Activated T-helper 2 cell treated with anti-CD3 and anti-CD28 coated beads, Interferon-gamma antibody, Interleukin-2, Interleukin-4, amounts not matched to agents 10 μg/mL and 5 μg/mL and 100 μg/mL, durations not matched to agents 14 hours and 24 hours and 36 hours (primary cell): Measurements from ENCODE around the gene PACS2. TPM values are rescaled to one million over a fixed set of nuclear protein-coding genes. Genes with fewer than 3 reads are reported as not detected.

Experiments used
- DNase-seq: peaks from one replicate; pipeline ENCODE4 v3.0.0; 2021; ENCODE audit warnings: low spot score
- H3K27ac Mint-ChIP-seq: one replicate; pipeline ENCODE4 v1.8.0; 2021; ENCODE audit warnings: mixed read lengths
- H3K27me3 Mint-ChIP-seq: one replicate; pipeline ENCODE4 v1.8.0; 2021; ENCODE audit warnings: low read depth, mixed read lengths
- H3K36me3 Mint-ChIP-seq: one replicate; pipeline ENCODE4 v1.8.0; 2021; ENCODE audit warnings: low read depth, mixed read lengths
- H3K4me1 Mint-ChIP-seq: one replicate; pipeline ENCODE4 v1.8.0; 2021; ENCODE audit warnings: low read depth, mixed read lengths
- H3K4me3 Mint-ChIP-seq: one replicate; pipeline ENCODE4 v1.8.0; 2021; ENCODE audit warnings: low read depth, mild to moderate bottlenecking, moderate library complexity, mixed read lengths
- H3K9me3 Mint-ChIP-seq: one replicate; pipeline ENCODE4 v1.8.0; 2021; ENCODE audit warnings: mixed read lengths
- intact Hi-C: fragments of 100-400 bp; cut with micrococcal nuclease; formaldehyde crosslinking; loops from one replicate; pipeline ENCODE4 v1.15.1; 2023
- total RNA-seq: library from RNA; stranded (reverse); gene quantifications from 2 replicates; pipeline ENCODE4 v1.2.3, GENCODE V29; 2022

PACS2 gene
- total RNA-seq, 1 donor from 2014 or later = 35.2 TPM

DNA sequence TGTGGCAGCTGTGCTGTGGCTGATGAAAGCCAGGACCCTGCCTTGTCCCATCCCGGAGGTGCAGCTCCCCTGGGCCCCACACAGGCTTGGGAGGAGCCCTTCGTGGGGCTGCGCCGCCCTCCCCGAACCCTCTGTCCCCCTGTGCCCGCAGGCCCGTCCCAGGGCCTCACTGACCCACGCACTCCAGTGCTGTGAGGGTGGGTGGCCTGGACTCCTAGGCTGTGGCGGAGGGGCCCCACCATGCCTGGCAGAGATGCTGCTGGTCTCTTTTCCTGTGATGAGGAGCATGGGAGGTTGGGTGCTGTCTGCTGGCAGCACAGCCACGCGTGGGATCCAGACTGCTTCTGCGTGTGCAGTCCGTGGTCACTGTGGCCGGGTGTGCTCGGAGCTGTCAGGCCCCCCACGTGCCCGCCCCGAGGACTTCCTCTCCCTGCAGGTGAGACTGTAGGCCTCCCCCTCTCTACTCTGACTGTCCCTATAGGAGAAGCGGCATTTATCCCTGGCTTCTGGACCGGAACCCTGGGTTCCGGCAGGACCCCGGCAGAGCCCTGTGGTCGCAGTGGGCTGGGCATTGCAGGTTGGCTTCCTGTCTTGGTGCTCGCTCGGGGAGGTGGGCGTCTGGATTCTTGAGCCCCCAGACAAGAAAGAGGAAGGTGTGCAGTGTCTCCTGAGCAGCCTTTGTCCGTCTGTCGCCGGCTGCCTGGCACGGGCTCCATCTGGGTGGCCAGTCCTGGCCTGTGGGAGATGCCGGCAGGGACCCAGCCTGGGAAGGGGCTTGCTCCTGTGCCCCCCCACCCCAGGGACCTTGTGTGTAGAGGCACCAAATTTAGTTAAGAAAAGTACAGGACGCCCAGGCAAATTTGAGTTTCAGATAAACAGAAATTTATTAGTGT lies 107.4 kb downstream of the PACS2 start:
- H3K36me3 Mint-ChIP-seq = peaks cover 25% of the 10 kb centered on the region
- intact Hi-C loops = no loop called here
- peaks cover 11% of the 10 kb centered on the region for H3K4me1 Mint-ChIP-seq
- H3K9me3 Mint-ChIP-seq = no peaks in the 10 kb centered on the region
- no peak for DNase-seq
- peak overlapping the region; percentile 93 for H3K27ac Mint-ChIP-seq
- peak overlapping the region; percentile 93 for H3K4me3 Mint-ChIP-seq
- no peaks in the 10 kb centered on the region for H3K27me3 Mint-ChIP-seq

- peaks cover 11% of the 10 kb centered on the region for H3K4me1 Mint-ChIP-seq
- intact Hi-C loops = no loop called here
- no peaks in the 10 kb centered on the region for H3K9me3 Mint-ChIP-seq
- DNase-seq = no peak
- H3K27me3 Mint-ChIP-seq = no peaks in the 10 kb centered on the region
- peaks cover 32% of the 10 kb centered on the region for H3K36me3 Mint-ChIP-seq
- H3K4me3 Mint-ChIP-seq = no peak overlapping the region
- peak overlapping the region; percentile 22 for H3K27ac Mint-ChIP-seq
Measured at GRCh38 chr14:105422695-105423487, 108.3 kb downstream of the PACS2 start.

- Mint-ChIP-seq H3K36me3 (peaks cover 37% of the 10 kb centered on the region), H3K4me3 (no peak overlapping the region), H3K4me1 (peaks cover 11% of the 10 kb centered on the region), H3K27ac (no peak overlapping the region), H3K27me3 (no peaks in the 10 kb centered on the region), H3K9me3 (no peaks in the 10 kb centered on the region)
- intact Hi-C loops = no loop called here
- DNase-seq = no peak
Measured at GRCh38 chr14:105423488-105424195, 109.1 kb downstream of the PACS2 start.

DNA sequence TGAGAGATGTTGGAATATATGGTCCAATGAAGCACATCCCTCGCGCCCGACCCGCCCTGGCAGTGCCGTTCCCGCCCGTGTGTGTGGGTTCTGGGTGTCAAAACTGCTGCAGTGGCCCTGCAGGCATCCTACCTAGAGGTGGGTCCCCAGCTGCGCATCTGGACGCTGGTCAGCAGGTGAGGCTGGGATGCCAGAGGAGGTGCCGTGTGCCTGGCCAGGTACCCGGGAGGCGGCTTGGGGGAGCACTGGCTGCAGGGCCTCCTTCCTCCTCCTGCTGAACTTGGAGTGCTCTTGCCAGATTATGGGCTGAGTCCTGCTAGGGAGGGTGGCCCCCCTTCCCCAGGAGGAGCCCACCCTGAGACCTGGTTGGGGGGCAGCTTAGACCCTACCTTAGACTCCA lies 110.3 kb downstream of the PACS2 start:
- Mint-ChIP-seq H3K9me3 (no peaks in the 10 kb centered on the region), H3K4me1 (peaks cover 11% of the 10 kb centered on the region), H3K4me3 (no peak overlapping the region), H3K27me3 (no peaks in the 10 kb centered on the region), H3K36me3 (peaks cover 40% of the 10 kb centered on the region), H3K27ac (no peak overlapping the region)
- intact Hi-C loops = no loop called here
- no peak for DNase-seq

DNA sequence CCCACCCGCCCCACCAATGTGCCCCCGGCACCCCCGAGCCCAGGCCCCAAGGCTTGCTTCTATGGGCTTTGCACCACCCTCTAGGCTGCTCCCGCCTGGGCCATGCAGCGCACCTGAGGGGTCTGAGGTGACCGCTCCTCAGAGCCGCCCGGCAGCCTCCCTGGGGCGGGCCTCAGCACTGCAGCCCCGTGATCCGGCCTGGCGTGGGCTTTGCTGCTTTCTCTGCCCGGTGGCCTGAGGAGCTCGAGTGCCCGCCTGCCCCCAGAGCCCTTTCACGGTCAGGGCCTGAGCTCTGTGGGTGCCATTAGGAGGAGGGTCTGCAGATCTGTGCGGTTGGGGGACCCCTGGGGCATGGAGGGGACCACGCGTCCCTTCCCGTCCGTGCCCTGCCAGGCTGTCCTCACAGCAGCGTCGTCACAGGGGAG lies 111.3 kb downstream of the PACS2 start:
- Mint-ChIP-seq H3K27ac (no peak overlapping the region), H3K4me1 (peaks cover 11% of the 10 kb centered on the region), H3K36me3 (peaks cover 48% of the 10 kb centered on the region), H3K4me3 (no peak overlapping the region), H3K27me3 (no peaks in the 10 kb centered on the region), H3K9me3 (no peaks in the 10 kb centered on the region)
- DNase-seq = no peak
- intact Hi-C loops = no loop called here

DNA sequence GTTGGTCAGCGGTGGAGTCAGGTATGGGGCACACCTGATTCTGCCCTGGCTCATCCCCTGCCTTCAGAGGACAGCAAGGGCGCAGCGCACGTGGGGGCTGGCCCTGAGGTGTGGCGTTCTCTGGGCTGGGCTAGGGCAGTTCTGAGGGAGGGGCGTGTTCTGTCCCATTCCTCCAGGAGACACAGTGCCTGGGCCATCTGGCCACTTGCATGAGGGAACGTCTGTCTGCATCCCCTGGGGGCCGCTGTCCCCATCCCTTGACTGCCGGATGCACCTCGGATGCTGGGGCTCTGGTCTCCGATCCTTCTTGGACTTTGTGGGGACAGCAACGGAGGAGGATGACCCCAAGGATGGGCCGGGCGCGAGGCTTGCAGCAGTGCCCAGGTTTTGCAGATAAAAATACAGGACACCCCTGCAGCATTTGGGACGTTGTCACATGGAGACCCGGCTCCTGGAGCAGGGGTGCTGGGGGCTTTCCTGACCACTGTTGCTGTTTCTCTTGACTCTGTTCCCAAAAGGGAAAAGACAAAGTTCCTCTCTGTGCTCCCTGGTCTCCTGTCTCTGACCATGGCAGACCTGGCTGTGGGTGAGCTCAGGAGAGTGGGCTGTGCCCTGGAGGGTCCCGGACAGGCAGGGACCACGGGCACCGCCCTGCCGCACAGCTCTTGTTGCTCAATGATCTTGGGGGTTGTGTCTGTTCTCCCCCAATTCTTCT lies 112.0 kb downstream of the PACS2 start:
- H3K36me3 Mint-ChIP-seq = peaks cover 53% of the 10 kb centered on the region
- intact Hi-C loops = no loop called here
- H3K27me3 Mint-ChIP-seq = no peaks in the 10 kb centered on the region
- peaks cover 11% of the 10 kb centered on the region for H3K4me1 Mint-ChIP-seq
- H3K9me3 Mint-ChIP-seq = no peaks in the 10 kb centered on the region
- no peak overlapping the region for H3K27ac Mint-ChIP-seq
- no peak overlapping the region for H3K4me3 Mint-ChIP-seq
- DNase-seq = no peak

DNA sequence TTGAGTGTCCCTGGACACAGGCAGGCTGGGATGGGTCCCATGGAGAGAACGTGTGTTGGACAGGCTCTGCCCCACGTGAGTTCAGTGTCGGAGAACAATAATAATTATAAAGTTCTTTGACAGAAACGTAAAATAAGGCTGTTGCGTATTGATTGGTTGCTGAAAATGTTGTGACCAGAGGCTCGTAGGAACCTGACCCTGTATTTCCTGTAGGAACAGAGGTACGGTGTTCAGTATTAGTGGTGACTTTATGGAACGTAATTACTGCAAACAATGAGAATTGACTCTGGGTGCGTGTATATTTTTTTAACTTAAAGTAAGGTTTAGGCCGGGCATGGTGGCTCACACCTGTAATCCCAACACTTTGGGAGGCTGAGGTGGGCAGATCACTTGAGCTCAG lies 112.9 kb downstream of the PACS2 start:
- no peak for DNase-seq
- no peaks in the 10 kb centered on the region for H3K27me3 Mint-ChIP-seq
- intact Hi-C loops = no loop called here
- H3K4me3 Mint-ChIP-seq = no peak overlapping the region
- peaks cover 47% of the 10 kb centered on the region for H3K36me3 Mint-ChIP-seq
- peaks cover 5% of the 10 kb centered on the region for H3K4me1 Mint-ChIP-seq
- no peaks in the 10 kb centered on the region for H3K9me3 Mint-ChIP-seq
- no peak overlapping the region for H3K27ac Mint-ChIP-seq

DNA sequence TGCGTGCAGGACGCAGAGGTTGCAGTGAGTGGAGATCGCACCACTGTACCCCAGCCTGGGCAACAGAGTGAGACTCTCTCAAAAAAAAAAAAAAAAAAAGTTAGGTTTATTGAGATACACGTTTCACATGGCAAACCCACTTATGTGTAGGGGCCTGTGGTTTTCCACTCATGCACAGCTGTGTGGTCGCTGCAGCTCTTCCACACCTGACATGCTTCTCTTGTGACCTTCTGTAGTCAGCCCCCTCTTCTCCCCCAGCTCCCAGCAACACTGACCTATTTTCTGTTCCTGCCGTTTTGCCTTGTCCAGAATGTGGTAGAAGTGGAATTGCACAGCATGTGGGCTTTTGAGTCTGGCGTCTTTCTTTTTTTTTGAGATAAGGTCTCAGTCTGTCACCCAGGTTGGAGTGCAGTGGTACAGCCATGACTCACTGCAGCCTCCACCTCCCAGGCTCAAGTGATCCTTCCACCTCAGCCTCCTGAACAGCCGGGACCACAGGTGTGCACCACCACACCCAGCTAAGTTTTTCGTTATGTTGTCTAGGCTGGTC lies 113.5 kb downstream of the PACS2 start:
- Mint-ChIP-seq H3K27ac (no peak overlapping the region), H3K36me3 (peaks cover 41% of the 10 kb centered on the region), H3K27me3 (no peaks in the 10 kb centered on the region), H3K4me3 (no peak overlapping the region), H3K9me3 (no peaks in the 10 kb centered on the region), H3K4me1 (no peaks in the 10 kb centered on the region)
- intact Hi-C loops = no loop called here
- DNase-seq = no peak

DNA sequence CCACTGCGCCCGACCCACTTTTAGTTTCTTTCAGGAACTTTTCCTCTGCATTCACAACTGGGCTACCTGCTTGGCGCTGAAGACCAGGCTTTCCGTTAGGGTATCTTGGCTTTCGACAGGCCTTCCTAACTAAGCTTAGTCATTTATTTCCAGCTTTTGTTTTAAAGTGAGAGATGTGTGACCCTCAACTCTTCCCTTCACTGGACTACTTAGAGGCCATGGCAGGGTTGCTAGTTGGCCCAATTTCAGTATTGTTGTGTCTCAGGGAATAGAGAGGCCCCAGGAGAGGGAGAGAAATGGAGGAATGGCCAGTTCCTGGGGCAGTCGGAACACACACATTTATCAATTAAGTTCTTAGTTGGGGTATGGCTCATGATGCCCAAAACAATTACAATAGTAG lies 115.5 kb downstream of the PACS2 start:
- H3K36me3 Mint-ChIP-seq = peaks cover 40% of the 10 kb centered on the region
- no peaks in the 10 kb centered on the region for H3K27me3 Mint-ChIP-seq
- DNase-seq = no peak
- intact Hi-C loops = no loop called here
- no peaks in the 10 kb centered on the region for H3K9me3 Mint-ChIP-seq
- no peak overlapping the region for H3K27ac Mint-ChIP-seq
- H3K4me3 Mint-ChIP-seq = no peak overlapping the region
- peaks cover 3% of the 10 kb centered on the region for H3K4me1 Mint-ChIP-seq

- Mint-ChIP-seq H3K4me1 (peaks cover 5% of the 10 kb centered on the region), H3K27me3 (no peaks in the 10 kb centered on the region), H3K9me3 (no peaks in the 10 kb centered on the region), H3K4me3 (no peak overlapping the region), H3K36me3 (peaks cover 43% of the 10 kb centered on the region), H3K27ac (no peak overlapping the region)
- intact Hi-C loops = no loop called here
- DNase-seq = no peak
Measured at GRCh38 chr14:105430565-105430964, 116.0 kb downstream of the PACS2 start.

GRCh38 chr14:105431256-105431655 lies 116.7 kb downstream of the PACS2 start:
- Mint-ChIP-seq H3K36me3 (peaks cover 48% of the 10 kb centered on the region), H3K4me3 (no peak overlapping the region), H3K27me3 (no peaks in the 10 kb centered on the region), H3K9me3 (no peaks in the 10 kb centered on the region), H3K27ac (no peak overlapping the region), H3K4me1 (peaks cover 5% of the 10 kb centered on the region)
- intact Hi-C loops = no loop called here
- no peak for DNase-seq

GRCh38 chr14:105432657-105433056 lies 118.1 kb downstream of the PACS2 start:
- no peak overlapping the region for H3K4me3 Mint-ChIP-seq
- H3K4me1 Mint-ChIP-seq = peaks cover 5% of the 10 kb centered on the region
- no peaks in the 10 kb centered on the region for H3K27me3 Mint-ChIP-seq
- H3K27ac Mint-ChIP-seq = no peak overlapping the region
- no peak for DNase-seq
- intact Hi-C loops = no loop called here
- peaks cover 35% of the 10 kb centered on the region for H3K36me3 Mint-ChIP-seq
- no peaks in the 10 kb centered on the region for H3K9me3 Mint-ChIP-seq
